K562 (cell line): ENCODE results near the gene HYOU1. TPM values are rescaled to one million over a fixed set of nuclear protein-coding genes. Genes with fewer than 3 reads are reported as not detected.

Experiments used
- ATAC-seq: fragments of 200-7000 bp; cut with Tn5 transposase; 3 replicates; pipeline ENCODE4 v1.9.1; 2020; ENCODE audit warnings: moderate library complexity
- BruUV-seq: library from RNA; stranded (reverse); fragments of 400-500 nt; replicated peaks from 2 replicates; lab custom pipeline; 2021; lab: Mats Ljungman, UMichigan
- CTCF ChIA-PET: fragments of 300-600 bp; formaldehyde crosslinking; extraction: SDS; loops from one replicate; lab custom pipeline; 2021; ENCODE audit warnings: low intra/inter-chr PET ratio; lab: Yijun Ruan, JAX
- POLR2A ChIA-PET: fragments of 300-600, 350-650 bp; sonication (Branson Sonifier 250); formaldehyde crosslinking; extraction: SDS; loops from one replicate; lab custom pipeline; 2021; ENCODE audit warnings: antibody characterized with exemption, inconsistent platforms; lab: Yijun Ruan, JAX
- DNase-seq, 4 experiments: peaks; one replicate each; pipeline versions ENCODE4 v3.0.0 to v3.0.0-alpha.2; 2011 to 2018; ENCODE audit warnings: low spot score in 3 of 4, mixed read lengths in 3 of 4; ENCODE audit errors: extremely low read depth in 1 of 4
- FAIRE-seq: peaks from 2 replicates; lab custom pipeline; 2011; peaks lifted over from hg19 to GRCh38; lab: Jason Lieb, UNC
- H2AFZ ChIP-seq: 2 replicates; pipeline ENCODE4 v1.6.0; 2011; ENCODE audit warnings: low read depth, low read length, control low read depth, inconsistent platforms
- H3K27ac ChIP-seq: fragments of 200-600 bp; 3 replicates; pipeline ENCODE4 v1.8.0; 2011; ENCODE audit warnings: low read depth, mild to moderate bottlenecking, control low read depth, inconsistent platforms, low read length, moderate library complexity, mixed read lengths; ENCODE audit errors: extremely low read depth
- H3K27me3 ChIP-seq, 2 experiments: fragments of 300-600 bp in 1 of 2; 2 replicates in 1 of 2; 3 replicates in 1 of 2; pipeline versions ENCODE4 v1.6.0 to v1.8.0; 2011; ENCODE audit warnings: inconsistent platforms in 2 of 2, low read length in 2 of 2, mild to moderate bottlenecking in 1 of 2, mixed read lengths in 1 of 2, moderate library complexity in 1 of 2; ENCODE audit not compliant: control insufficient read depth in 2 of 2, insufficient read depth in 2 of 2
- H3K36me3 ChIP-seq: fragments of 300-600 bp; 3 replicates; pipeline ENCODE4 v1.8.0; 2011; ENCODE audit warnings: mild to moderate bottlenecking, low read length, inconsistent platforms; ENCODE audit not compliant: control insufficient read depth, insufficient read depth
- H3K4me1 ChIP-seq, 2 experiments: fragments of 200-600 bp in 1 of 2; replicated peaks in 1 of 2; 2 replicates in 1 of 2; 3 replicates in 1 of 2; pipeline versions ENCODE4 v1.5.1 to v1.8.0; 2011; ENCODE audit warnings: inconsistent platforms in 2 of 2, low read length in 2 of 2, mild to moderate bottlenecking in 1 of 2, mixed read lengths in 1 of 2, moderate library complexity in 1 of 2; ENCODE audit not compliant: control insufficient read depth in 2 of 2, insufficient read depth in 2 of 2
- H3K4me2 ChIP-seq: 2 replicates; pipeline ENCODE4 v1.6.1; 2011; ENCODE audit warnings: low read length, control low read depth, inconsistent platforms, mixed read lengths; ENCODE audit not compliant: insufficient read depth
- H3K4me3 ChIP-seq: fragments of 200-600 bp; sonication (generic), shearing (Covaris generic); 2 replicates; pipeline ENCODE4 v1.5.1; 2016; ENCODE audit warnings: control low read depth, inconsistent platforms
- H3K79me2 ChIP-seq: fragments of 200-600 bp; 3 replicates; pipeline ENCODE4 v1.8.0; 2011; ENCODE audit warnings: low read length, inconsistent platforms; ENCODE audit not compliant: control insufficient read depth, insufficient read depth
- H3K9ac ChIP-seq, 2 experiments: 2 replicates each; pipeline versions ENCODE4 v1.6.0 to v1.6.1; 2011; ENCODE audit warnings: low read depth in 2 of 2, low read length in 2 of 2, control low read depth in 1 of 2, inconsistent platforms in 1 of 2, mild to moderate bottlenecking in 1 of 2, mixed read lengths in 1 of 2; ENCODE audit not compliant: insufficient read depth in 1 of 2
- H3K9me1 ChIP-seq: one replicate; pipeline ENCODE4 v1.6.0; 2011; ENCODE audit warnings: inconsistent platforms, mild to moderate bottlenecking, low read length, moderate library complexity; ENCODE audit not compliant: control insufficient read depth, insufficient read depth
- H3K9me3 ChIP-seq: replicated peaks from 2 replicates; pipeline ENCODE4 v1.5.1; 2011; ENCODE audit warnings: low read depth, low read length, inconsistent platforms; ENCODE audit not compliant: control insufficient read depth, insufficient read depth
- H4K20me1 ChIP-seq: replicated peaks from 2 replicates; pipeline ENCODE4 v1.6.1; 2011; ENCODE audit warnings: low read length, inconsistent platforms, mixed read lengths; ENCODE audit not compliant: control insufficient read depth, insufficient read depth
- CEBPB ChIP-seq: fragments of 450-650 bp; IDR thresholded peaks from 2 replicates; pipeline ENCODE4 v1.6.1; 2016; ENCODE audit warnings: missing genetic modification characterization, missing compliant biosample characterization
- DPF2 ChIP-seq: fragments of 450-650 bp; IDR thresholded peaks from 2 replicates; pipeline ENCODE4 v1.6.1; 2016
- E2F3 ChIP-seq: fragments of 250-450 bp; sonication (Bioruptor Pico); IDR thresholded peaks from 2 replicates; pipeline ENCODE4 v1.4.0; 2020; ENCODE audit warnings: mild to moderate bottlenecking
- ESRRB ChIP-seq: fragments of 250-450 bp; sonication (Bioruptor Pico); IDR thresholded peaks from 2 replicates; pipeline ENCODE4 v1.5.0; 2020; ENCODE audit warnings: mild to moderate bottlenecking, moderate library complexity, borderline replicate concordance
- EWSR1 ChIP-seq: fragments of 450-650 bp; IDR thresholded peaks from 2 replicates; pipeline ENCODE4 v1.6.1; 2018; ENCODE audit warnings: borderline replicate concordance, mild to moderate bottlenecking, low read depth, moderate library complexity; ENCODE audit not compliant: partially characterized antibody
- MBD2 ChIP-seq: sonication (generic); IDR thresholded peaks from 2 replicates; pipeline ENCODE4 v1.6.1; 2016; ENCODE audit warnings: low read depth, borderline replicate concordance
- MXI1 ChIP-seq: IDR thresholded peaks from 2 replicates; pipeline ENCODE4 v1.6.1; 2011; ENCODE audit warnings: low read depth, mild to moderate bottlenecking, improper control_type of control experiment, low read length
- NFXL1 ChIP-seq: fragments of 450-650 bp; formaldehyde crosslinking; IDR thresholded peaks from 2 replicates; pipeline ENCODE4 v1.4.0; 2021; ENCODE audit warnings: mild to moderate bottlenecking
- POLR2B ChIP-seq: fragments of 450-650 bp; IDR thresholded peaks from 2 replicates; pipeline ENCODE4 v1.6.1; 2018; ENCODE audit warnings: low read depth; ENCODE audit not compliant: partially characterized antibody
- SIRT6 ChIP-seq: IDR thresholded peaks from one replicate; pipeline ENCODE4 v1.6.1; 2012; ENCODE audit warnings: low read depth, mild to moderate bottlenecking, control low read depth, inconsistent platforms, low read length, moderate library complexity
- SUPT5H ChIP-seq: fragments of 450-650 bp; IDR thresholded peaks from 2 replicates; pipeline ENCODE4 v1.6.1; 2016
- TRIM24 ChIP-seq, 2 experiments: fragments of 450-650 bp; IDR thresholded peaks; 2 replicates each; pipeline ENCODE4 v1.6.1; 2016
- ZSCAN32 ChIP-seq: fragments of 450-650 bp; formaldehyde crosslinking; IDR thresholded peaks from 2 replicates; pipeline ENCODE4 v1.4.0; 2020; ENCODE audit warnings: mild to moderate bottlenecking, moderate library complexity
- WGBS: fragments of 100-300 bp; shearing (Covaris generic); methylation state at CpG from one replicate; pipeline ENCODE4 v1.1.6; 2016; ENCODE audit warnings: low coverage, mixed read lengths; ENCODE audit not compliant: insufficient coverage; ENCODE audit errors: missing lambda C conversion rate; 5-methylcytosine and 5-hydroxymethylcytosine counted together
- in situ Hi-C: fragments of 300-500 bp; cut with MboI; formaldehyde crosslinking; loops from 4 replicates; pipeline ENCODE4 v1.15.0; 2018; ENCODE audit warnings: inconsistent platforms, mixed read lengths
- intact Hi-C: fragments of 100-400 bp; cut with micrococcal nuclease; formaldehyde crosslinking; loops from 2 replicates; pipeline ENCODE4 v1.14.2; 2022
- polyA plus RNA-seq, 8 experiments: library from polyadenylated mRNA; depleted of rRNA in 4 of 8; stranded (reverse) in 5 of 8; unstranded in 3 of 8; fragments of >200 nt; fragmentation: Nextera tagmentation in 2 of 8; fragmentation: Illumina TruSeq in 1 of 8; extraction: Ambion mirVana in 2 of 8; extraction: Trizol in 1 of 8; gene quantifications; 2 replicates each; pipeline versions ENCODE4 v1.2.1 to v1.2.3, GENCODE V29; 2011 to 2014; ENCODE audit warnings: inconsistent platforms in 1 of 8, missing spikeins in 1 of 8
- total RNA-seq, 7 experiments: library from RNA; depleted of rRNA in 6 of 7; stranded (reverse); fragments of >200 nt in 6 of 7; fragmentation: Illumina TruSeq in 2 of 7; extraction: Trizol in 2 of 7; gene quantifications; 2 replicates each; pipeline versions ENCODE4 v1.2.1 to v1.2.3, GENCODE V29; 2011 to 2021; ENCODE audit warnings: low replicate concordance in 1 of 7
- TF ChIP-seq, protein P1 (sequence below): fragments of 250-450 bp; sonication (Bioruptor Pico); IDR thresholded peaks from 2 replicates; pipeline ENCODE4 v1.9.0; 2021; ENCODE audit warnings: mild to moderate bottlenecking
- TF ChIP-seq, protein P2 (sequence below): sonication (generic); formaldehyde crosslinking; IDR thresholded peaks from 2 replicates; pipeline ENCODE4 v1.8.0; 2022; ENCODE audit warnings: mild to moderate bottlenecking, low read depth, missing genetic modification reagents
- TF ChIP-seq, protein P3 (sequence below): fragments of 250-450 bp; sonication (Bioruptor Pico); IDR thresholded peaks from 2 replicates; pipeline ENCODE4 v1.5.0; 2020; ENCODE audit warnings: mild to moderate bottlenecking, borderline replicate concordance
- TF ChIP-seq, protein P4 (sequence below): sonication (generic); formaldehyde crosslinking; IDR thresholded peaks from 2 replicates; pipeline ENCODE4 v1.9.0; 2022; ENCODE audit warnings: mild to moderate bottlenecking, missing genetic modification reagents
- TF ChIP-seq, protein P5 (sequence below), 2 experiments: fragments of 450-650 bp in 1 of 2; sonication (generic) in 1 of 2; formaldehyde crosslinking in 1 of 2; IDR thresholded peaks in 1 of 2; conservative IDR thresholded peaks in 1 of 2; 2 replicates each; pipeline versions ENCODE4 v1.6.1 to v1.8.1; 2016 to 2023; ENCODE audit warnings: mild to moderate bottlenecking in 2 of 2, moderate library complexity in 2 of 2, inconsistent platforms in 1 of 2, missing genetic modification reagents in 1 of 2

Gene HYOU1
- total and polyA plus RNA-seq, 9 of the 15 experiments (the other 6 are each of a cell fraction or from before 2014, with no cell fraction given) = 19.5 to 197 (median 128) TPM

DNA sequence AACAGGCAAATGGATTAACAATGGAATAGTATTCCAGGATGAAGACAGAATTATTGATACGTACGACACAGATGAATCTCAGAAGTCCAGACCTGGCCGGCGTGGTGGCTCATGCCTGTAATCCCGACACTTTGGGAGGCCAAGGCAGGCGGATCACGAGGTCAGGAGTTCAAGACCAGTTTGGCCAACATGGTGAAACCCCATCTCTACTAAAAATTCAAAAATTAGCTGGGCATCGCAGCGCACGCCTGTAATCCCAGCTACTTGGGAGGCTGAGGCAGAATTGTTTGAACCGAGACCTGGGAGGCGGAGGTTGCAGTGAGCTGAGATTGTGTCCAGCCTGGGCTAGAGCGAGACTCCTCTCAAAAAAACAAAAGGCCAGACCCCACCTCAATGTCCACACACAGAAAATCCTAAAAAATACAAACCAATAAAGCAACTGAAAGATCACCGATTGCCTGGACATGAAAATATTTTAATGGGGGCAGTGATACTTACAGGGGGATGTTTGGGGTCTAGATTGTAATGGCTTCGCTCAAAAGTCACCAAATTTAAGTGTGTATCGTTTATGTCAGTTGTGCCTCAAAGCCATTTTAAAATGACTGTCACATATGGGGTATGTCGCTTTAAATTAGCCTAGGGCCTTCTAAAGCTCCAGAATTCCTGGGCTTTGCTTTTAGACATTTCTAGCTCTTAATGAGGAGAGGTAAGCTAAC, 42.6 kb downstream of the HYOU1 start:
- Histone ChIP-seq H4K20me1 (no peaks in the 10 kb centered on the region), H3K36me3 (peaks cover 72% of the 10 kb centered on the region), H2AFZ (no peak overlapping the region), H3K27me3 (no peaks in the 10 kb centered on the region), H3K4me3 (no peak overlapping the region), H3K79me2 (peaks cover 40% of the 10 kb centered on the region), H3K9me1 (no peaks in the 10 kb centered on the region), H3K4me2 (no peak overlapping the region), H3K27ac (no peak overlapping the region), H3K9me3 (no peaks in the 10 kb centered on the region; the same call in 1 of the 2 replicates), H3K4me1 (peaks cover 3 to 9% of the 10 kb centered on the region in 2 experiments; a peak in 3 of 5 replicates), H3K9ac (no peak overlapping the region)
- ChIA-PET CTCF (no interaction called here), POLR2A (interaction anchor here (0.9 to 5.9 kb wide), 6 partner anchors 11 to 396 kb away, joined by 3 to 33 read pairs (median 8); no protein-coding TSS in a partner anchor)
- WGBS = 91% methylated on average over 17 of the region's 17 CpGs
- intact Hi-C loops (no loop called here), in situ Hi-C loops (no loop called here)
- FAIRE-seq (no peak), ATAC-seq (no peak), DNase-seq (peak in 2 of 4 experiments; percentile 9 to 11)
- no TSS peak for BruUV-seq
- TF ChIP-seq EWSR1 = peak; percentile 87
- peak; percentile 30 for TF ChIP-seq SIRT6
- no peak for TF ChIP-seq MXI1
- TF ChIP-seq TRIM24 (IDR thresholded peaks at IDR 0.05) = no peak
- TF ChIP-seq POLR2B = peak; percentile 66
- no peak for TF ChIP-seq MBD2
- peak; percentile 37; the same call in 1 of the 2 replicates for TF ChIP-seq CEBPB (tag)
- TF ChIP-seq SUPT5H = peak; percentile 72
- TF ChIP-seq, protein P1, sequence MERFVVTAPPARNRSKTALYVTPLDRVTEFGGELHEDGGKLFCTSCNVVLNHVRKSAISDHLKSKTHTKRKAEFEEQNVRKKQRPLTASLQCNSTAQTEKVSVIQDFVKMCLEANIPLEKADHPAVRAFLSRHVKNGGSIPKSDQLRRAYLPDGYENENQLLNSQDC = no peak
- TF ChIP-seq NFXL1 (CRISPR knock-in tag) = 0 out of 2 replicates have a peak, but pooled peaks have one; percentile 29
- TF ChIP-seq, protein P2, sequence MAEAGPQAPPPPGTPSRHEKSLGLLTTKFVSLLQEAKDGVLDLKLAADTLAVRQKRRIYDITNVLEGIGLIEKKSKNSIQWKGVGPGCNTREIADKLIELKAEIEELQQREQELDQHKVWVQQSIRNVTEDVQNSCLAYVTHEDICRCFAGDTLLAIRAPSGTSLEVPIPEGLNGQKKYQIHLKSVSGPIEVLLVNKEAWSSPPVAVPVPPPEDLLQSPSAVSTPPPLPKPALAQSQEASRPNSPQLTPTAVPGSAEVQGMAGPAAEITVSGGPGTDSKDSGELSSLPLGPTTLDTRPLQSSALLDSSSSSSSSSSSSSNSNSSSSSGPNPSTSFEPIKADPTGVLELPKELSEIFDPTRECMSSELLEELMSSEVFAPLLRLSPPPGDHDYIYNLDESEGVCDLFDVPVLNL = no peak
- no peak for TF ChIP-seq ZSCAN32 (CRISPR knock-in tag)
- TF ChIP-seq, protein P3, sequence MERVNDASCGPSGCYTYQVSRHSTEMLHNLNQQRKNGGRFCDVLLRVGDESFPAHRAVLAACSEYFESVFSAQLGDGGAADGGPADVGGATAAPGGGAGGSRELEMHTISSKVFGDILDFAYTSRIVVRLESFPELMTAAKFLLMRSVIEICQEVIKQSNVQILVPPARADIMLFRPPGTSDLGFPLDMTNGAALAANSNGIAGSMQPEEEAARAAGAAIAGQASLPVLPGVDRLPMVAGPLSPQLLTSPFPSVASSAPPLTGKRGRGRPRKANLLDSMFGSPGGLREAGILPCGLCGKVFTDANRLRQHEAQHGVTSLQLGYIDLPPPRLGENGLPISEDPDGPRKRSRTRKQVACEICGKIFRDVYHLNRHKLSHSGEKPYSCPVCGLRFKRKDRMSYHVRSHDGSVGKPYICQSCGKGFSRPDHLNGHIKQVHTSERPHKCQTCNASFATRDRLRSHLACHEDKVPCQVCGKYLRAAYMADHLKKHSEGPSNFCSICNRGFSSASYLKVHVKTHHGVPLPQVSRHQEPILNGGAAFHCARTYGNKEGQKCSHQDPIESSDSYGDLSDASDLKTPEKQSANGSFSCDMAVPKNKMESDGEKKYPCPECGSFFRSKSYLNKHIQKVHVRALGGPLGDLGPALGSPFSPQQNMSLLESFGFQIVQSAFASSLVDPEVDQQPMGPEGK (CRISPR knock-in tag) = no peak
- TF ChIP-seq, protein P4, sequence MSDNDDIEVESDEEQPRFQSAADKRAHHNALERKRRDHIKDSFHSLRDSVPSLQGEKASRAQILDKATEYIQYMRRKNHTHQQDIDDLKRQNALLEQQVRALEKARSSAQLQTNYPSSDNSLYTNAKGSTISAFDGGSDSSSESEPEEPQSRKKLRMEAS = no peak
- no peak for TF ChIP-seq E2F3 (CRISPR knock-in tag)
- TF ChIP-seq DPF2 = no peak
- TF ChIP-seq ESRRB = no peak
- TF ChIP-seq, protein P5, sequence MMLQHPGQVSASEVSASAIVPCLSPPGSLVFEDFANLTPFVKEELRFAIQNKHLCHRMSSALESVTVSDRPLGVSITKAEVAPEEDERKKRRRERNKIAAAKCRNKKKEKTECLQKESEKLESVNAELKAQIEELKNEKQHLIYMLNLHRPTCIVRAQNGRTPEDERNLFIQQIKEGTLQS (IDR thresholded peaks at IDR 0.05) = no peak
- TF ChIP-seq, protein P5 (CRISPR knock-in tag; conservative IDR thresholded peaks at IDR 0.05) = no peak
